Liver (tissue), 9 donors: ENCODE data around the gene ERC1. TPM values are rescaled to one million over a fixed set of nuclear protein-coding genes. Genes with fewer than 3 reads are reported as not detected.

Source experiments
- DNase-seq: peaks from one replicate; pipeline ENCODE4 v3.0.0-alpha.2; 2017; ENCODE audit warnings: low spot score
- H3K27ac ChIP-seq, 2 donors: one replicate each; pipeline ENCODE4 v1.7.0; 2013; ENCODE audit warnings: inconsistent platforms in 2 of 2, low read length in 2 of 2, control low read depth in 1 of 2, low read depth in 1 of 2, mild to moderate bottlenecking in 1 of 2
- H3K27me3 ChIP-seq, 4 donors: one replicate each; pipeline versions ENCODE4 v1.6.1 to v1.7.0; 2013; ENCODE audit warnings: low read length in 3 of 4, inconsistent platforms in 1 of 4, mild to moderate bottlenecking in 1 of 4, moderate library complexity in 1 of 4; ENCODE audit not compliant: control insufficient read depth in 4 of 4, insufficient read depth in 4 of 4
- H3K36me3 ChIP-seq, 4 donors: one replicate each; pipeline versions ENCODE4 v1.6.1 to v1.7.0; 2013; ENCODE audit warnings: low read length in 3 of 4, mild to moderate bottlenecking in 3 of 4, low read depth in 1 of 4, moderate library complexity in 1 of 4; ENCODE audit not compliant: control insufficient read depth in 4 of 4, insufficient read depth in 3 of 4
- H3K4me1 ChIP-seq, 4 donors: one replicate each; pipeline versions ENCODE4 v1.6.1 to v1.7.0; 2013; ENCODE audit warnings: low read length in 3 of 4, mild to moderate bottlenecking in 3 of 4, moderate library complexity in 1 of 4; ENCODE audit not compliant: control insufficient read depth in 4 of 4, insufficient read depth in 4 of 4
- H3K4me3 ChIP-seq, 3 donors: one replicate each; pipeline versions ENCODE4 v1.6.1 to v1.7.0; 2013; ENCODE audit warnings: low read length in 3 of 3, control low read depth in 1 of 3, low read depth in 1 of 3, mild to moderate bottlenecking in 1 of 3
- H3K9ac ChIP-seq, 2 donors: one replicate each; pipeline ENCODE4 v1.7.0; 2013; ENCODE audit warnings: low read length in 2 of 2, mild to moderate bottlenecking in 2 of 2, moderate library complexity in 2 of 2, control low read depth in 1 of 2, low read depth in 1 of 2
- H3K9me3 ChIP-seq, 4 donors: one replicate each; pipeline versions ENCODE4 v1.6.1 to v1.7.0; 2013; ENCODE audit warnings: low read length in 3 of 4; ENCODE audit not compliant: control insufficient read depth in 4 of 4
- EGR1 ChIP-seq, 2 donors: IDR thresholded peaks; 2 replicates each; pipeline ENCODE4 v1.6.1; 2016 to 2018; ENCODE audit warnings: antibody characterized with exemption in 2 of 2, low read depth in 2 of 2
- FOXA1 ChIP-seq: IDR thresholded peaks from 2 replicates; pipeline ENCODE4 v1.6.1; 2016; ENCODE audit warnings: antibody characterized with exemption
- FOXA2 ChIP-seq: IDR thresholded peaks from 2 replicates; pipeline ENCODE4 v1.6.1; 2016; ENCODE audit warnings: antibody characterized with exemption
- GABPA ChIP-seq, 2 donors: IDR thresholded peaks in 1 of 2; conservative IDR thresholded peaks in 1 of 2; 2 replicates each; pipeline ENCODE4 v1.6.1; 2016; ENCODE audit warnings: antibody characterized with exemption in 2 of 2, mild to moderate bottlenecking in 1 of 2, moderate library complexity in 1 of 2
- HNF4A ChIP-seq, 2 donors: conservative IDR thresholded peaks; 2 replicates each; pipeline ENCODE4 v1.6.1; 2016; ENCODE audit warnings: antibody characterized with exemption in 2 of 2, mild to moderate bottlenecking in 2 of 2
- HNF4G ChIP-seq: IDR thresholded peaks from 2 replicates; pipeline ENCODE4 v1.6.1; 2016; ENCODE audit warnings: antibody characterized with exemption
- JUND ChIP-seq, 2 donors: IDR thresholded peaks; 2 replicates each; pipeline ENCODE4 v1.6.1; 2016; ENCODE audit warnings: antibody characterized with exemption in 2 of 2
- NR2F2 ChIP-seq: IDR thresholded peaks from 2 replicates; pipeline ENCODE4 v1.6.1; 2016; ENCODE audit warnings: antibody characterized with exemption
- RAD21 ChIP-seq, 2 donors: IDR thresholded peaks; 2 replicates each; pipeline ENCODE4 v1.6.1; 2016; ENCODE audit warnings: antibody characterized with exemption in 2 of 2, mild to moderate bottlenecking in 2 of 2
- RXRA ChIP-seq, 2 donors: IDR thresholded peaks; 2 replicates each; pipeline ENCODE4 v1.6.1; 2017 to 2018; ENCODE audit warnings: antibody characterized with exemption in 2 of 2, mild to moderate bottlenecking in 1 of 2
- SP1 ChIP-seq: IDR thresholded peaks from 2 replicates; pipeline ENCODE4 v1.6.1; 2018; ENCODE audit warnings: antibody characterized with exemption, mild to moderate bottlenecking
- TAF1 ChIP-seq: conservative IDR thresholded peaks from 2 replicates; pipeline ENCODE4 v1.6.1; 2016; ENCODE audit warnings: antibody characterized with exemption, mild to moderate bottlenecking
- WGBS: extraction: QIAGEN DNeasy Blood & Tissue Kit; methylation state at CpG from one replicate; pipeline ENCODE4 v1.1.7; 2013; 5-methylcytosine and 5-hydroxymethylcytosine counted together
- polyA plus RNA-seq, 2 donors: library from polyadenylated mRNA; stranded (reverse) in 1 of 2; unstranded in 1 of 2; fragments of 200-250 nt in 1 of 2; fragments of >200 nt in 1 of 2; fragmentation: Nextera tagmentation in 1 of 2; extraction: Ambion mirVana in 1 of 2; gene quantifications; one replicate each; pipeline versions ENCODE4 v1.2.1 to v1.2.3, GENCODE V29; 2013 to 2015
- total RNA-seq, 2 donors: library from RNA; depleted of rRNA; stranded (reverse); fragments of >200 nt; gene quantifications; one replicate each; pipeline ENCODE4 v1.2.3, GENCODE V29; 2014
- TF ChIP-seq, protein P1 (sequence below): IDR thresholded peaks from 2 replicates; pipeline ENCODE4 v1.6.1; 2016; ENCODE audit warnings: antibody characterized with exemption, mild to moderate bottlenecking
- TF ChIP-seq, protein P2 (sequence below): IDR thresholded peaks from 2 replicates; pipeline ENCODE4 v1.6.1; 2016; ENCODE audit warnings: antibody characterized with exemption
- TF ChIP-seq, protein P3 (sequence below): fragments of 150-350 bp; IDR thresholded peaks from 2 replicates; pipeline ENCODE4 v1.5.1; 2017; ENCODE audit warnings: improper control_type of control experiment, low read depth, low read length; ENCODE audit not compliant: missing input control
- TF ChIP-seq, protein P4 (sequence below): IDR thresholded peaks from 2 replicates; pipeline ENCODE4 v1.6.1; 2016; ENCODE audit warnings: antibody characterized with exemption
- donor health status: healthy.
- donor health status: healthy.
- donor health status: healthy.
- donor health status: healthy.
- donor health status: healthy.

ERC1 gene
- total and polyA plus RNA-seq, 4 donors = 6.2 to 50.2 (median 10.3) TPM

DNA sequence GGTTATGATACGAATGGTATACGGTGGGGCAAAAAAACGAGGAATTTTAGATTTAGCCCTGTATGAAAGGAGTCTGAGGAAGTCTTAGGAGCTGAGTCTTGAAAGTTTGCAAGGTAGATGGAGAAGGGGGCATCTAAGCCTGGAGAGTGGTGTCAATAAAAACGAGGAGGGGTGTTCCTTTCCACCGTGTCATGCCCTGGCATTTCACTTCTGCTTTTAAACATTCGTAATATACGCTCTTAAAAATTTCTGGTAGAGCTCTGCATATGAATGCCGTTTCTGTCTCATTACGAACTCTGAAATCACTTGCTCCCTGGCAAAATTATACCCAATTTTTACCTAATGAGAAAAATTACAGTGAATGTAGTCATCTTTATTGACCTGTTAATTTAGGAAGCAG is 170.2 kb downstream of the ERC1 start (continued):
- TF ChIP-seq, protein P1, sequence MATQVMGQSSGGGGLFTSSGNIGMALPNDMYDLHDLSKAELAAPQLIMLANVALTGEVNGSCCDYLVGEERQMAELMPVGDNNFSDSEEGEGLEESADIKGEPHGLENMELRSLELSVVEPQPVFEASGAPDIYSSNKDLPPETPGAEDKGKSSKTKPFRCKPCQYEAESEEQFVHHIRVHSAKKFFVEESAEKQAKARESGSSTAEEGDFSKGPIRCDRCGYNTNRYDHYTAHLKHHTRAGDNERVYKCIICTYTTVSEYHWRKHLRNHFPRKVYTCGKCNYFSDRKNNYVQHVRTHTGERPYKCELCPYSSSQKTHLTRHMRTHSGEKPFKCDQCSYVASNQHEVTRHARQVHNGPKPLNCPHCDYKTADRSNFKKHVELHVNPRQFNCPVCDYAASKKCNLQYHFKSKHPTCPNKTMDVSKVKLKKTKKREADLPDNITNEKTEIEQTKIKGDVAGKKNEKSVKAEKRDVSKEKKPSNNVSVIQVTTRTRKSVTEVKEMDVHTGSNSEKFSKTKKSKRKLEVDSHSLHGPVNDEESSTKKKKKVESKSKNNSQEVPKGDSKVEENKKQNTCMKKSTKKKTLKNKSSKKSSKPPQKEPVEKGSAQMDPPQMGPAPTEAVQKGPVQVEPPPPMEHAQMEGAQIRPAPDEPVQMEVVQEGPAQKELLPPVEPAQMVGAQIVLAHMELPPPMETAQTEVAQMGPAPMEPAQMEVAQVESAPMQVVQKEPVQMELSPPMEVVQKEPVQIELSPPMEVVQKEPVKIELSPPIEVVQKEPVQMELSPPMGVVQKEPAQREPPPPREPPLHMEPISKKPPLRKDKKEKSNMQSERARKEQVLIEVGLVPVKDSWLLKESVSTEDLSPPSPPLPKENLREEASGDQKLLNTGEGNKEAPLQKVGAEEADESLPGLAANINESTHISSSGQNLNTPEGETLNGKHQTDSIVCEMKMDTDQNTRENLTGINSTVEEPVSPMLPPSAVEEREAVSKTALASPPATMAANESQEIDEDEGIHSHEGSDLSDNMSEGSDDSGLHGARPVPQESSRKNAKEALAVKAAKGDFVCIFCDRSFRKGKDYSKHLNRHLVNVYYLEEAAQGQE = no peak
- TF ChIP-seq TAF1 (no peak), GABPA (IDR thresholded peaks at IDR 0.05 in 1 of 2, conservative IDR thresholded peaks at IDR 0.05 in 1 of 2) (no peak), FOXA2 (no peak), RXRA (IDR thresholded peaks at IDR 0.05) (no peak)
- TF ChIP-seq, protein P2, sequence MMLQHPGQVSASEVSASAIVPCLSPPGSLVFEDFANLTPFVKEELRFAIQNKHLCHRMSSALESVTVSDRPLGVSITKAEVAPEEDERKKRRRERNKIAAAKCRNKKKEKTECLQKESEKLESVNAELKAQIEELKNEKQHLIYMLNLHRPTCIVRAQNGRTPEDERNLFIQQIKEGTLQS = no peak

DNA sequence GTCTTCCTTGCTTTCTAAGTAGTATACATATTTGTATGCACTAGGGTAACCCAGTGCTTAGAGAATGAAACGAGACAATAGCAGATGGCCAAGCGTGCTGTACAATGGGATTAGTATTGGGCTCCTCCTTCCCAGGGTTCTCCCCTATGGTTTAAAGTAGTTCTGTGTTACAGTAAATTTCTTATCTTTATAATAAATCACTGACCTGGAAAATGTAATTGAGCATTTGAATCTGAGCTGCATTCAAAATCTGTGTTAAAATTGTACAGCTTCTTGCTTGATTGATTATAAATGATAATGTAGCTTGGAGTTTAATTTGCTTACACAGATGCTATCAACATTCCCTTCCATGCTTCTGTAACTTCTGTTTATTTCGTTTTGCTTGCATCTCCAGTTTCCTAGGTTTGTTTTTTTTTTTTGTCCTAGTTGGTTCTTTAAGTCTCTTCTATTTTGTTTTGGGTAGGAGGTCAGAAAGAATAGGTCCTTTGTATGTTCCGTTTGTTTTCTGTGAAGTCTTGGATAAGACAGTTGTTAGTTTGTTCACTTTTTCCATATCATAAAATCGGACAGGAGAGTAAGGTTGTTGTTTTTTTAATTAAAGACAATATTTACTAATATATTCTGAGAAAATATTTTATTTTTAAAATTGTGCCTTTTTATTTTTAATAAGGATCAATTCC is 171.2 kb downstream of the ERC1 start:
- no peak for DNase-seq
- WGBS = 81% methylated on average over 5 of the region's 5 CpGs

DNA sequence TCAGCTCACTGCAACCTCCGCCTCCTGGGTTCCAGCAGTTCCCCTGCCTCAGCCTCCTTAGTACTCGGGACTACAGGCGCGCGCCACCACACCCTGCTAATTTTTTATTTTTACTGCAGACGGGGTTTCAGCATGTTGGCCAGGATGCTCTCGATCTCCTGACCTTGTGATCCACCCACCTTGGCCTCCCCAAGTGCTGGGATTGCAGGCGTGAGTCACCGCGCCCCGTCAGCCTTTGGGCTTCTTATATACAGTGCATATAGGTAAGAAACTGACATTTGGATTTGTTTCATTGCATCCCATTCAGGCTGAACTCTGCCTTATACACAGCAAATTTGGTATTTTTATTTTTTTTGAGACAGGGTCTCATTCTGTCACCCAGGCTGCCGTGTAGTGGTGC is 176.8 kb downstream of the ERC1 start:
- no peaks in the 10 kb centered on the region for H3K27me3 ChIP-seq
- no peak overlapping the region for H3K4me3 ChIP-seq
- peaks cover 0 to 3% (median under 1%) of the 10 kb centered on the region in 4 donors for H3K36me3 ChIP-seq
- H3K27ac ChIP-seq = no peak overlapping the region
- no peak for DNase-seq
- H3K4me1 ChIP-seq = no peaks in the 10 kb centered on the region
- no peaks in the 10 kb centered on the region for H3K9me3 ChIP-seq
- 96% methylated on average over 12 of the region's 12 CpGs for WGBS
- H3K9ac ChIP-seq = no peak overlapping the region
- no peak for TF ChIP-seq HNF4A (conservative IDR thresholded peaks at IDR 0.05)
- TF ChIP-seq RXRA (IDR thresholded peaks at IDR 0.05) = no peak
- no peak for TF ChIP-seq HNF4G
- no peak for TF ChIP-seq GABPA (IDR thresholded peaks at IDR 0.05 in 1 of 2, conservative IDR thresholded peaks at IDR 0.05 in 1 of 2)
- TF ChIP-seq, protein P1 = no peak
- no peak for TF ChIP-seq FOXA2
- TF ChIP-seq, protein P3, sequence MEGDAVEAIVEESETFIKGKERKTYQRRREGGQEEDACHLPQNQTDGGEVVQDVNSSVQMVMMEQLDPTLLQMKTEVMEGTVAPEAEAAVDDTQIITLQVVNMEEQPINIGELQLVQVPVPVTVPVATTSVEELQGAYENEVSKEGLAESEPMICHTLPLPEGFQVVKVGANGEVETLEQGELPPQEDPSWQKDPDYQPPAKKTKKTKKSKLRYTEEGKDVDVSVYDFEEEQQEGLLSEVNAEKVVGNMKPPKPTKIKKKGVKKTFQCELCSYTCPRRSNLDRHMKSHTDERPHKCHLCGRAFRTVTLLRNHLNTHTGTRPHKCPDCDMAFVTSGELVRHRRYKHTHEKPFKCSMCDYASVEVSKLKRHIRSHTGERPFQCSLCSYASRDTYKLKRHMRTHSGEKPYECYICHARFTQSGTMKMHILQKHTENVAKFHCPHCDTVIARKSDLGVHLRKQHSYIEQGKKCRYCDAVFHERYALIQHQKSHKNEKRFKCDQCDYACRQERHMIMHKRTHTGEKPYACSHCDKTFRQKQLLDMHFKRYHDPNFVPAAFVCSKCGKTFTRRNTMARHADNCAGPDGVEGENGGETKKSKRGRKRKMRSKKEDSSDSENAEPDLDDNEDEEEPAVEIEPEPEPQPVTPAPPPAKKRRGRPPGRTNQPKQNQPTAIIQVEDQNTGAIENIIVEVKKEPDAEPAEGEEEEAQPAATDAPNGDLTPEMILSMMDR = no peak
- TF ChIP-seq SP1 = no peak
- TF ChIP-seq, protein P4, sequence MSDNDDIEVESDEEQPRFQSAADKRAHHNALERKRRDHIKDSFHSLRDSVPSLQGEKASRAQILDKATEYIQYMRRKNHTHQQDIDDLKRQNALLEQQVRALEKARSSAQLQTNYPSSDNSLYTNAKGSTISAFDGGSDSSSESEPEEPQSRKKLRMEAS = no peak
- no peak for TF ChIP-seq RAD21 (IDR thresholded peaks at IDR 0.05)
- no peak for TF ChIP-seq NR2F2
- no peak for TF ChIP-seq FOXA1
- TF ChIP-seq EGR1 (IDR thresholded peaks at IDR 0.05; ENCODE audit: low read depth in 2 of 2) = no peak
- TF ChIP-seq JUND (IDR thresholded peaks at IDR 0.05) = no peak

More for the DNA sequence above, 171.2 kb downstream of the ERC1 start:
- Histone ChIP-seq H3K27me3 (no peaks in the 10 kb centered on the region), H3K4me3 (no peak overlapping the region), H3K36me3 (peaks cover 0 to 1% (median 0%) of the 10 kb centered on the region in 4 donors), H3K27ac (no peak overlapping the region), H3K4me1 (no peaks in the 10 kb centered on the region), H3K9me3 (no peaks in the 10 kb centered on the region), H3K9ac (no peak overlapping the region)
- TF ChIP-seq FOXA2 (no peak), EGR1 (IDR thresholded peaks at IDR 0.05; ENCODE audit: low read depth in 2 of 2) (no peak), SP1 (no peak)
- TF ChIP-seq, protein P3 = no peak
